ENCODE data around the gene LIPT2. TPM values are rescaled to one million over a fixed set of nuclear protein-coding genes. Genes with fewer than 3 reads are reported as not detected.

The LIPT2 gene
- polyA plus RNA-seq, 3 donors, result 2.2 to 5.1 (median 4.4) TPM

- Histone ChIP-seq H3K4me3 (replicated peaks in 1 of 3; ENCODE audit: low read depth in 2 of 3, low read length in 3 of 3) (peak within 1 kb of the TSS; percentile 54 to 84 (median 82)), H3K36me3 (replicated peaks in 1 of 2; ENCODE audit: control insufficient read depth in 1 of 2, insufficient read depth in 2 of 2, low read length in 2 of 2) (no peaks in the 10 kb centered on the region), H3K9ac (ENCODE audit: insufficient read depth, low read length, poor library complexity, severe bottlenecking) (peak within 1 kb of the TSS; percentile 77), H2AFZ (ENCODE audit: insufficient read depth, low read depth, low read length, poor library complexity, severe bottlenecking) (peak within 1 kb of the TSS; percentile 90), H3K4me2 (replicated peaks; ENCODE audit: extremely low read depth, low read length, poor library complexity, severe bottlenecking) (peak within 1 kb of the TSS; percentile 88), H3K27ac (ENCODE audit: low read depth in 1 of 2, low read length in 2 of 2) (peak within 1 kb of the TSS; percentile 11 to 71), H4K20me1 (ENCODE audit: insufficient read depth, low read length) (no peaks in the 10 kb centered on the region), H3K9me3 (replicated peaks in 1 of 2; ENCODE audit: control insufficient read depth in 1 of 2, insufficient read depth in 1 of 2, low read length in 2 of 2) (no peaks in the 10 kb centered on the region), H3K79me2 (ENCODE audit: insufficient read depth, low read length) (peaks cover 39% of the 10 kb centered on the region), H3K27me3 (ENCODE audit: control insufficient read depth in 2 of 2, insufficient read depth in 2 of 2, low read length in 2 of 2) (no peaks in the 10 kb centered on the region), H3K4me1 (ENCODE audit: control insufficient read depth in 1 of 2, insufficient read depth in 2 of 2, low read length in 2 of 2) (peaks cover 74 to 83% of the 10 kb centered on the region in 2 donors)
- Mint-ChIP-seq H3K4me1 (peaks cover 81% of the 10 kb centered on the region), H3K9me3 (peaks cover 0 to 3% (median 0%) of the 10 kb centered on the region in 7 donors), H3K36me3 (peaks cover 7 to 10% of the 10 kb centered on the region in 2 donors), H3K4me3 (peak within 1 kb of the TSS; percentile 86 to 93), H3K27me3 (ENCODE audit: low read depth in 3 of 3) (peaks cover 0 to 5% (median 3%) of the 10 kb centered on the region in 3 donors), H3K27ac (peak within 1 kb of the TSS; percentile 50 to 87 (median 81))
- 4% methylated on average over 47 of the region's 62 CpGs for WGBS (ENCODE audit: insufficient coverage)
- no peak for TF ChIP-seq CTCF (IDR thresholded peaks at IDR 0.05)
- intact Hi-C loops (cut with micrococcal nuclease), result no loop called here
- no peak for DNase-seq
Observed at GRCh38 chr11:74466916-74467885, 26.3 kb downstream of the LIPT2 start, which contains the start of gene KCNE3. KCNE3 (minus strand) TSS chr11:74467549; CDS start chr11:74457563, 9,986 bp downstream.

GRCh38 chr11:74465291-74465708 lies 28.2 kb downstream of the LIPT2 start:
- peaks cover 68% of the 10 kb centered on the region for H3K4me1 Mint-ChIP-seq
- no peak overlapping the region for H2AFZ ChIP-seq (ENCODE audit: insufficient read depth, low read depth, low read length, poor library complexity, severe bottlenecking)
- intact Hi-C loops (cut with micrococcal nuclease), result no loop called here
- no peak for TF ChIP-seq CTCF (IDR thresholded peaks at IDR 0.05)
- H3K27ac Mint-ChIP-seq, result peak overlapping the region in 1 of 7 donors; percentile 3
- H3K27me3 Mint-ChIP-seq (ENCODE audit: low read depth in 3 of 3), result peaks cover 0 to 5% (median 2%) of the 10 kb centered on the region in 3 donors
- H3K36me3 ChIP-seq (replicated peaks in 1 of 2; ENCODE audit: control insufficient read depth in 1 of 2, insufficient read depth in 2 of 2, low read length in 2 of 2), result no peaks in the 10 kb centered on the region
- no peaks in the 10 kb centered on the region for H3K9me3 ChIP-seq (replicated peaks in 1 of 2; ENCODE audit: control insufficient read depth in 1 of 2, insufficient read depth in 1 of 2, low read length in 2 of 2)
- WGBS (ENCODE audit: insufficient coverage), result 40% methylated on average over 1 of the region's 2 CpGs
- H3K4me1 ChIP-seq (ENCODE audit: control insufficient read depth in 1 of 2, insufficient read depth in 2 of 2, low read length in 2 of 2), result peaks cover 69 to 78% of the 10 kb centered on the region in 2 donors
- H3K36me3 Mint-ChIP-seq, result peaks cover 7 to 10% of the 10 kb centered on the region in 2 donors
- H3K4me2 ChIP-seq (replicated peaks; ENCODE audit: extremely low read depth, low read length, poor library complexity, severe bottlenecking), result peak overlapping the region; percentile 20
- H3K9me3 Mint-ChIP-seq, result peaks cover 0 to 3% (median 0%) of the 10 kb centered on the region in 7 donors
- no peak overlapping the region for H3K27ac ChIP-seq (ENCODE audit: low read depth in 1 of 2, low read length in 2 of 2)
- H3K79me2 ChIP-seq (ENCODE audit: insufficient read depth, low read length), result peaks cover 55% of the 10 kb centered on the region
- H3K4me3 ChIP-seq (replicated peaks in 1 of 3; ENCODE audit: low read depth in 2 of 3, low read length in 3 of 3), result no peak overlapping the region
- H3K4me3 Mint-ChIP-seq, result peak overlapping the region in 1 of 2 donors; percentile 93
- H4K20me1 ChIP-seq (ENCODE audit: insufficient read depth, low read length), result peaks cover 4% of the 10 kb centered on the region
- no peak overlapping the region for H3K9ac ChIP-seq (ENCODE audit: insufficient read depth, low read length, poor library complexity, severe bottlenecking)
- DNase-seq, result no peak
- H3K27me3 ChIP-seq (ENCODE audit: control insufficient read depth in 2 of 2, insufficient read depth in 2 of 2, low read length in 2 of 2), result no peaks in the 10 kb centered on the region

Measured in CD14-positive monocyte (primary cell).